Naive thymus-derived CD4-positive, alpha-beta T cell (primary cell): ENCODE data around the gene ZNF711. TPM values are rescaled to one million over a fixed set of nuclear protein-coding genes. Genes with fewer than 3 reads are reported as not detected.

Source experiments
- ATAC-seq: fragments of 150-1000 bp; cut with Tn5 transposase; 2 replicates; pipeline ENCODE4 v1.10.0; 2021; ENCODE audit warnings: mild to moderate bottlenecking, moderate library complexity
- CTCF ChIA-PET: fragments of 350-600 bp; sonication (Branson Sonifier 250); formaldehyde crosslinking; loops from one replicate; lab custom pipeline; 2021; ENCODE audit warnings: antibody characterized with exemption; lab: Charles Lee
- POLR2A ChIA-PET: fragments of 350-600 bp; sonication (Branson Sonifier 250); formaldehyde crosslinking; loops from one replicate; lab custom pipeline; 2021; ENCODE audit warnings: antibody characterized with exemption, inconsistent platforms; lab: Charles Lee
- DNase-seq, 9 donors: peaks; one replicate each; pipeline versions ENCODE4 v3.0.0 to v3.0.0-alpha.2; 2020 to 2022; ENCODE audit warnings: mixed read lengths in 1 of 9
- H3K27ac ChIP-seq: one replicate; pipeline ENCODE4 v1.7.0; 2013; ENCODE audit warnings: mild to moderate bottlenecking, low read depth, low read length, moderate library complexity
- H3K27me3 ChIP-seq, 2 donors: one replicate each; pipeline ENCODE4 v1.7.0; 2013; ENCODE audit warnings: low read length in 2 of 2, mild to moderate bottlenecking in 2 of 2, moderate library complexity in 2 of 2; ENCODE audit not compliant: control insufficient read depth in 2 of 2, insufficient read depth in 2 of 2
- H3K36me3 ChIP-seq, 3 experiments: 1 replicate in 2 of 3; 2 replicates in 1 of 3; pipeline ENCODE4 v1.7.0; 2013; ENCODE audit warnings: low read length in 3 of 3, mild to moderate bottlenecking in 3 of 3, moderate library complexity in 1 of 3; ENCODE audit not compliant: insufficient read depth in 3 of 3, control insufficient read depth in 2 of 3
- H3K4me1 ChIP-seq, 2 donors: one replicate each; pipeline ENCODE4 v1.7.0; 2013; ENCODE audit warnings: low read length in 2 of 2, mild to moderate bottlenecking in 2 of 2, moderate library complexity in 1 of 2; ENCODE audit not compliant: control insufficient read depth in 2 of 2, insufficient read depth in 2 of 2
- H3K4me3 ChIP-seq: 2 replicates; pipeline ENCODE4 v1.7.0; 2013; ENCODE audit warnings: mild to moderate bottlenecking, low read length
- H3K9me3 ChIP-seq, 3 experiments: 1 replicate in 2 of 3; 2 replicates in 1 of 3; pipeline ENCODE4 v1.7.0; 2013; ENCODE audit warnings: low read length in 3 of 3; ENCODE audit not compliant: control insufficient read depth in 2 of 3
- H3K27ac Mint-ChIP-seq, 9 donors: one replicate each; pipeline ENCODE4 v1.8.0; 2020 to 2022; ENCODE audit warnings: mixed read lengths in 9 of 9, mild to moderate bottlenecking in 8 of 9, moderate library complexity in 5 of 9, inconsistent platforms in 2 of 9
- H3K27me3 Mint-ChIP-seq, 5 donors: one replicate each; pipeline ENCODE4 v1.8.0; 2021 to 2022; ENCODE audit warnings: mixed read lengths in 5 of 5, mild to moderate bottlenecking in 1 of 5
- H3K36me3 Mint-ChIP-seq, 5 donors: one replicate each; pipeline ENCODE4 v1.8.0; 2020 to 2022; ENCODE audit warnings: mixed read lengths in 5 of 5, mild to moderate bottlenecking in 3 of 5, inconsistent platforms in 1 of 5
- H3K4me1 Mint-ChIP-seq, 7 donors: one replicate each; pipeline ENCODE4 v1.8.0; 2020 to 2022; ENCODE audit warnings: mixed read lengths in 7 of 7, mild to moderate bottlenecking in 3 of 7, inconsistent platforms in 1 of 7
- H3K4me3 Mint-ChIP-seq, 10 donors: one replicate each; pipeline ENCODE4 v1.8.0; 2020 to 2022; ENCODE audit warnings: mild to moderate bottlenecking in 10 of 10, mixed read lengths in 10 of 10, moderate library complexity in 6 of 10, inconsistent platforms in 2 of 10
- H3K9me3 Mint-ChIP-seq, 11 donors: one replicate each; pipeline ENCODE4 v1.8.0; 2020 to 2022; ENCODE audit warnings: mixed read lengths in 11 of 11, mild to moderate bottlenecking in 4 of 11, inconsistent platforms in 1 of 11, moderate library complexity in 1 of 11
- intact Hi-C, 2 donors: fragments of 100-400 bp; cut with micrococcal nuclease; formaldehyde crosslinking; loops; one replicate each; pipeline ENCODE4 v1.15.1; 2023
- polyA plus RNA-seq, 2 donors: library from polyadenylated mRNA; unstranded; fragments of 300-500 nt; fragmentation: Illumina TruSeq; gene quantifications; one replicate each; pipeline ENCODE4 v1.2.3, GENCODE V29; 2021
- total RNA-seq, 6 experiments: library from RNA in 5 of 6; stranded (reverse) in 5 of 6; gene quantifications; 1 replicate in 5 of 6; 2 replicates in 1 of 6; pipeline ENCODE4 v1.2.3 and lab custom pipeline; 2021 to 2026

Gene ZNF711
- total RNA-seq (1 to 10 TPM in 4 of 5 experiments, under 1 TPM in 1; 0.27 to 2.1 (median 1.6) TPM), polyA plus RNA-seq (1 to 10 TPM; 1.8 to 2.9 TPM), total RNA-seq (lab: John Stamatoyannopoulos, UW) (6.9 reads per million, percentile 29 among the genes with 10 or more reads in this experiment)

DNA sequence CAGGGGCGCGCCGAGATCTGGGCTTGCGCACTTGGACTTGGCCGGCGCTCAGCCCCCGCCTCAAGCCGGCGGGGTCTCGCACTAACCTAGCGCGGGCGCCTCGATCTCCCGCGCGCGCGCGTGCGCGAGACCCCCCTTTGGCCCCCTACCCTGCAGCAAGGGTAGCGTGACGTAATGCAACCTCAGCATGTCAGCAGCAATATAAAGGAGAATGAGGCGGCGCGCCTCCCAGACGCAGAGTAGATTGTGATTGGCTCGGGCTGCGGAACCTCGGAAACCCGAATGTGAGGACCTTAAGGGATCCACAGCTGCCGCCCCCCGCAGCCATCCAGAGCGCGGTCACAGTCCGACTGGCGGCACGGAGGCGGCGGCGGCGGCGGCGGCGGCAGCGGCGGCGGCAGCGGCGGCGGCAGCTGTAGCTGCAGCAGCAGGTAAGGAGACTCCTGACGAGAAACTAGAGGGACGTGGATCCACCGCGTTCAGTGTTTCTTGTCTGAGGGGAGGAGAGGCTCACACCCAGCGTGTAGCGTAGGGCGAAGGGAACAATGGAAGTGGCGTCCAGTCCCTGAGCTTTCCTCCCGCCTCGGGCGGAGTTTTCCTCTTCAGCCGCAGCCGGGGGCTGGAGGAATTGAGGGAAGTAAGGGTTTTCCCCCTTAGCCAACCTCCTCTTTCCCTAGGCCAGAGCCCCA, at the start of gene ZNF711, which contains the start of gene SATL1:
TSS of gene ZNF711 (plus strand) at position 231 of the 689 bp plus-strand sequence. CDS start 3,582 bp downstream, outside the sequence.
TSS of gene SATL1 (minus strand) at position 19 of the 689 bp plus-strand sequence. CDS start 134,811 bp downstream, outside the sequence.
- Mint-ChIP-seq H3K27ac (peak within 1 kb of the TSS in 8 of 9 donors; percentile 54 to 89 (median 79)), H3K27me3 (peaks cover 3 to 32% (median 16%) of the 10 kb centered on the region in 5 donors), H3K9me3 (no peaks in the 10 kb centered on the region), H3K4me3 (peak within 1 kb of the TSS; percentile 88 to 96 (median 92)), H3K36me3 (peaks cover 0 to 4% (median 0%) of the 10 kb centered on the region in 5 donors), H3K4me1 (peaks cover 4 to 13% (median 9%) of the 10 kb centered on the region in 7 donors)
- CTCF ChIA-PET, result interaction anchor here (0.5 kb wide), 1 partner anchor 160 kb away, joined by 5 read pairs; no protein-coding TSS in a partner anchor
- intact Hi-C loops, result no loop called here
- H3K36me3 ChIP-seq, result peaks cover 0 to 4% (median 0%) of the 10 kb centered on the region in 3 experiments
- ATAC-seq, result peak; percentile 65
- H3K4me1 ChIP-seq, result no peaks in the 10 kb centered on the region
- no peaks in the 10 kb centered on the region for H3K9me3 ChIP-seq
- peak within 1 kb of the TSS; percentile 50 for H3K4me3 ChIP-seq
- peak in 7 of 9 donors; percentile 5 to 47 (median 20) for DNase-seq
- peak within 1 kb of the TSS; percentile 45 for H3K27ac ChIP-seq
- POLR2A ChIA-PET, result no interaction called here
- no peaks in the 10 kb centered on the region for H3K27me3 ChIP-seq

DNA sequence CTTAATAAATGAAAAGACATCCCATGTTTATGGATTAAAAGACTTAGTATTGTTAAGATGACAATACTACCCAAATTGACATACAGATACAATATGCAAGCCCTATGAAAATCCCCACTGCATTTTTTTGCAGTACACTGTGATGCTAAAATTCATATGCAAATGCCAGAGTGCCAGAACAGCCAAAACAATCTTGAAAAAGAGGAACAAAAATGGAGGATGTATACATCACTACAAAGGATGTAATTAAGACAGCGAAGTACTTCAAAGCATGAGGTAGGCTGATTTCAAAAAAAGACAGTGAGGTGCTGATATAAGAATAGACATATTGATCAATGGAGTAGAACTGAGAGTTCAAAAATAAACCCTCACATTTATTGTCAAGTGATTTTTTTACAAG, 47.5 kb upstream of the ZNF711 start:
- Mint-ChIP-seq H3K4me1 (no peaks in the 10 kb centered on the region), H3K27me3 (peaks cover 0 to 6% (median 0%) of the 10 kb centered on the region in 5 donors), H3K4me3 (no peak overlapping the region), H3K27ac (no peak overlapping the region), H3K9me3 (peaks cover 0 to 11% (median 3%) of the 10 kb centered on the region in 11 donors), H3K36me3 (no peaks in the 10 kb centered on the region)
- DNase-seq (no peak), ATAC-seq (no peak)
- H3K4me1 ChIP-seq, result no peaks in the 10 kb centered on the region
- no peaks in the 10 kb centered on the region for H3K9me3 ChIP-seq
- no peak overlapping the region for H3K27ac ChIP-seq
- no peaks in the 10 kb centered on the region for H3K36me3 ChIP-seq
- no peaks in the 10 kb centered on the region for H3K27me3 ChIP-seq
- no peak overlapping the region for H3K4me3 ChIP-seq
- intact Hi-C loops, result no loop called here
- ChIA-PET CTCF (no interaction called here), POLR2A (no interaction called here)

DNA sequence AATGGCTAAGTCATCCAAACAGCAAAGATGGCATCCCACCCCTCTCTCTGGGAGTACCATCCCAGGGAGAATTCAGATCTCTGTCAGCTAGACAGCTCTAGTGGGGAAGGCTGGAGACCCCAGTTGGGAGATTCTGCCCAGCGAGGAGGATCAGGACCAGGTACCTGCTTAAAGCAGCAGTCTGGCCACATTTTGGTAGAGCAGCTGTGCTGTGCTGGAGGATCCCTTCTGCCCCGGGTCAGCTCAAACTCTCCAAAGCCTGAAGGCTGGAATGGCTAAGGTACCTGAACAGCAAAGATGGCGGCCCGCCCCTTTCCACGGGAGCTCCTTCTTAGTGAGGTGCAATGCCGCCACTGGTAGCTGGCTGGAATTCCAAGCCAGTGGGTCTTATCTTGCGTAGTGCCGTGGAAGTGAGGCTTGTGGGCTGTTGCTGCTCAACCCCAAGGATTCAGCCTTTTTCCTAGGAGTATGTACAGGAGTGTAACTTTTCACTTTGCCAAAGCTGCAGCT, 40.3 kb upstream of the ZNF711 start:
- Mint-ChIP-seq H3K27me3 (no peaks in the 10 kb centered on the region), H3K27ac (no peak overlapping the region), H3K4me3 (no peak overlapping the region), H3K9me3 (peaks cover 0 to 2% (median 0%) of the 10 kb centered on the region in 11 donors), H3K4me1 (no peaks in the 10 kb centered on the region), H3K36me3 (no peaks in the 10 kb centered on the region)
- DNase-seq, result no peak
- no peaks in the 10 kb centered on the region for H3K9me3 ChIP-seq
- ATAC-seq, result no peak
- H3K4me3 ChIP-seq, result no peak overlapping the region
- ChIA-PET POLR2A (no interaction called here), CTCF (no interaction called here)
- H3K4me1 ChIP-seq, result no peaks in the 10 kb centered on the region
- no peaks in the 10 kb centered on the region for H3K27me3 ChIP-seq
- no peaks in the 10 kb centered on the region for H3K36me3 ChIP-seq
- intact Hi-C loops, result no loop called here
- H3K27ac ChIP-seq, result no peak overlapping the region

DNA sequence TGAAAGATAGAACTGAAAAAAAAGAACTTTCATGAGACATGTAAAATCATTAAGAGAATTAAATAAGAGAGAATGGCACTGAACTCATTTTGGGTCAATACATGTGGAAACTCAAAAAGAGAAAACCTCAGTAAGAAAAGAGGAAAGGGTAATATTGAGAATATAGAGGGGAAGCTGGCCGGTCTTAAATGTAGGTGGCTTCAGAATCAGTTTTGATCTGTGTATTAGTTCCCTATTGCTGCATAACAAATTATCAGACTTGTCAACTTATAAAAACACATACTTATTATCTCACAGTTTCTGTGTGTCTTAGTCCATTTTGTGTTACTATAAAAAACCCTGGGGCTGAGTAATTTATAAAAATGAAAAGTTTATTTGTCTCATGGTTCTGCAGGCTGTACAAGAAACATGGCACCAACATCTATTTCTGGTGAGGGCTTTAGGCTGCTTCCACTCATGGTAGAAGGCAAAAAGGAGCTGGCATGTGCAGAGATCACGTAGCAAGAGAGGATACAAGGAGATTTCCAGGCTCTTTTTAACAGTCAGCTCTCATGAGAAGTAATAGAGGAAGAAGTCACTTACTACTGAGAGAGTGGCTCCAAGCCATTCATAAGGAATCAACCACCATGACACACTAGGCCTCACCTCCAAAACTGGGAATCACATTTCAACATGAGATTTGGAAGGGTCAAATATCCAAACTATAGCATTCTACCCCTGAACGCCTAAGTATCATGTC, 29.8 kb upstream of the ZNF711 start:
- Histone ChIP-seq H3K27me3 (no peaks in the 10 kb centered on the region), H3K4me1 (no peaks in the 10 kb centered on the region), H3K36me3 (no peaks in the 10 kb centered on the region), H3K27ac (no peak overlapping the region), H3K9me3 (no peaks in the 10 kb centered on the region), H3K4me3 (no peak overlapping the region)
- Mint-ChIP-seq H3K4me3 (no peak overlapping the region), H3K9me3 (peaks cover 0 to 7% (median 0%) of the 10 kb centered on the region in 11 donors), H3K4me1 (no peaks in the 10 kb centered on the region), H3K27ac (no peak overlapping the region), H3K36me3 (no peaks in the 10 kb centered on the region), H3K27me3 (no peaks in the 10 kb centered on the region)
- POLR2A ChIA-PET, result no interaction called here
- DNase-seq (no peak), ATAC-seq (no peak)
- intact Hi-C loops, result no loop called here
- CTCF ChIA-PET, result no interaction called here

DNA sequence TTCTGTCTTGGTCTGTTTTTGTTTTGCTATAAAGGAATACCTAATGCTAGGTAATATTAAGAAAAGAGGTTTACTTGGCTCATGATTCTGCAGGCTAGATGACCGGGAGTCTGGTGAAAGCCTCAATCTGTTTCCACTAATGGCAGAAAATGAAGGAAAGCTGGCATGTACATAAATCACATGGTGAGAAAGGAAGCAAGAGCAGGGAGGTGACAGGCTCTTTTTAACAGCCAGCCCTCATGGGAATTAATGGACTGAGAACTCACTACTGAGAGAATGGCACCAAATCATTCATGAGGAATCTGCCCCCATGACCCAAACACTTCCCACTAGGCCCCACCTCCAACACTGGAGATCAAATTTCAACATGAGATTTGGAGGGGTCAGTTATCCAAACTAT, 27.8 kb upstream of the ZNF711 start:
- Histone ChIP-seq H3K4me1 (no peaks in the 10 kb centered on the region), H3K27me3 (no peaks in the 10 kb centered on the region), H3K27ac (no peak overlapping the region), H3K4me3 (no peak overlapping the region), H3K9me3 (no peaks in the 10 kb centered on the region), H3K36me3 (no peaks in the 10 kb centered on the region)
- no peaks in the 10 kb centered on the region for H3K27me3 Mint-ChIP-seq
- no peak for ATAC-seq
- ChIA-PET POLR2A (no interaction called here), CTCF (no interaction called here)
- peaks cover 0 to 1% (median 0%) of the 10 kb centered on the region in 11 donors for H3K9me3 Mint-ChIP-seq
- no peak overlapping the region for H3K27ac Mint-ChIP-seq
- H3K4me3 Mint-ChIP-seq, result no peak overlapping the region
- intact Hi-C loops, result no loop called here
- no peaks in the 10 kb centered on the region for H3K36me3 Mint-ChIP-seq
- no peak for DNase-seq
- H3K4me1 Mint-ChIP-seq, result peaks cover 0 to 4% (median 2%) of the 10 kb centered on the region in 7 donors

DNA sequence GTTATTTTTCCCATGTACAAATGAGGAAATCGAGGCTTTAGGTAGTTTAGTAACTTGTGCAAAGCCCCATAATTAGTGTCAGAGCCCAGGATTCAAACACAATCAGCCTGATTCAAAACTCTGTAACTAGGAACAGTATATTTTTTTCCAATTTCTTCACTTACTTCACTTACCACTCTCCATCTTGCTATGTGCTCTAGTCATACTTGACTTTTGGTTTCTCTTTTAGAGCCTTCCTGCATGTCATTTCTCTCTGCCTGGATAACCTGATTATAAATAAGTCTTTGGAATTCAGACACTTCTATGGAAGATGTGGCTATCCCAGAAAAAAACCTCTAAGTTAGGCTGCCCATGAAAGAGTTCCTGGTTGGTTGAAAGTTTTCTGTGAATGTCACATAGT, 22.4 kb upstream of the ZNF711 start:
- Mint-ChIP-seq H3K27me3 (peaks cover 0 to 5% (median 0%) of the 10 kb centered on the region in 5 donors), H3K4me1 (peaks cover 0 to 9% (median 3%) of the 10 kb centered on the region in 7 donors), H3K36me3 (no peaks in the 10 kb centered on the region), H3K9me3 (peaks cover 0 to 6% (median 0%) of the 10 kb centered on the region in 11 donors), H3K4me3 (peak overlapping the region in 4 of 10 donors; percentile 8 to 47 (median 10)), H3K27ac (no peak overlapping the region)
- ChIA-PET CTCF (no interaction called here), POLR2A (no interaction called here)
- Histone ChIP-seq H3K27ac (no peak overlapping the region), H3K4me1 (no peaks in the 10 kb centered on the region), H3K27me3 (no peaks in the 10 kb centered on the region), H3K9me3 (no peaks in the 10 kb centered on the region), H3K4me3 (no peak overlapping the region), H3K36me3 (no peaks in the 10 kb centered on the region)
- intact Hi-C loops, result no loop called here
- no peak for ATAC-seq
- DNase-seq, result no peak
